Measurements from ENCODE around the gene INTS14. TPM values are rescaled to one million over a fixed set of nuclear protein-coding genes. Genes with fewer than 3 reads are reported as not detected.

Gene INTS14
- total and polyA plus RNA-seq, 2 of the 8 experiments (the other 6 are each of a cell fraction or from before 2014, with no cell fraction given), result 33.1 to 33.7 TPM

DNA sequence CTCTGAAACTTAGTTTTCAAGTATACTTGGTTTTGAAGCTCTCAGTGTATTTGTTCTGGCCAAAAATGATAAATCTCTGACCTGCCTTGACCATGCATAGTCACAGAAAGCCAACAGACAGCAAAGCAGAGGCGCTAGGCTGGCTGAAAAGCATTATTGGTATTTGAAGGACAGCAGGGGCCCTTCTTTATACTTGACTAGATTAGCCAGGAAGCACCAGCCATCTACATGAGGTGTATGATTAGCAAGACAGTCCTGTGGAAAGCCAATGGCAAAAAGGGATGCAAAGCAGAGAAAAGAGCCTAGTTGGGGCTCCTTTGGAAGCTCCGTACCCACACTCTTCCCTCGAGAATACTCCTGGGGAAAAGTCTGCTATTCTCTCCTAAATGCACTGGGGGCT lies 18.6 kb upstream of the INTS14 start:
- H2AFZ ChIP-seq (ENCODE audit: low read length), result no peak overlapping the region
- no peak overlapping the region for H3K4me2 ChIP-seq (ENCODE audit: insufficient read depth in 1 of 2, low read depth in 2 of 2, low read length in 2 of 2)
- no peak overlapping the region for H3K23ac ChIP-seq (ENCODE audit: insufficient read length)
- DNase-seq (ENCODE audit: low read depth in 1 of 2, low spot score in 2 of 2) (no peak), FAIRE-seq (no peak)
- no peak overlapping the region for H3K56ac ChIP-seq (replicated peaks; ENCODE audit: insufficient read length, low read depth, low read length)
- H3K4me3 ChIP-seq (ENCODE audit: extremely low read depth in 1 of 4, insufficient read depth in 2 of 4, low read depth in 3 of 4, low read length in 4 of 4), result no peak overlapping the region
- no peaks in the 10 kb centered on the region for H3K27me3 ChIP-seq (replicated peaks in 1 of 4; ENCODE audit: control insufficient read depth in 3 of 4, extremely low read depth in 1 of 4, insufficient read depth in 3 of 4, low read length in 3 of 4)
- 77% methylated on average over 3 of the region's 3 CpGs; no CpG with 5 or more reads in 1 of the 2 experiments for WGBS, 2 experiments (ENCODE audit: extremely low coverage in 1 of 2, insufficient coverage in 1 of 2, insufficient read length in 1 of 2, insufficient replicate concordance in 2 of 2, low coverage in 1 of 2, low lambda C conversion rate in 2 of 2, missing lambda C conversion rate in 1 of 2)
- H3K18ac ChIP-seq (ENCODE audit: extremely low read depth, low read length), result no peak overlapping the region
- no peaks in the 10 kb centered on the region for H3K79me1 ChIP-seq (ENCODE audit: low read depth, low read length)
- no peak overlapping the region for H3K9ac ChIP-seq (replicated peaks in 1 of 4; ENCODE audit: extremely low read depth in 1 of 4, low read depth in 3 of 4, low read length in 3 of 4)
- no peak overlapping the region for H2AK5ac ChIP-seq (ENCODE audit: low read depth, low read length)
- peaks cover 0 to 4% (median under 1%) of the 10 kb centered on the region in 4 experiments; a peak in 1 of 7 replicates for H3K4me1 ChIP-seq (replicated peaks in 1 of 4; ENCODE audit: control insufficient read depth in 3 of 4, insufficient read depth in 4 of 4, low read length in 3 of 4)
- no peak overlapping the region for H3K27ac ChIP-seq (ENCODE audit: low read depth, low read length)
- H3K9me3 ChIP-seq (ENCODE audit: insufficient read depth in 2 of 2, low read depth in 1 of 2, low read length in 1 of 2), result no peaks in the 10 kb centered on the region
- H2BK15ac ChIP-seq (ENCODE audit: low read length), result no peak overlapping the region
- H4K5ac ChIP-seq (ENCODE audit: insufficient read length, low read depth, low read length), result no peak overlapping the region
- H2BK20ac ChIP-seq (ENCODE audit: low read length), result no peak overlapping the region
- no peak overlapping the region for H2BK120ac ChIP-seq (replicated peaks; ENCODE audit: low read depth, low read length)
- H3K14ac ChIP-seq (ENCODE audit: insufficient read length), result no peak overlapping the region
- H4K8ac ChIP-seq (ENCODE audit: extremely low read depth, insufficient read depth, low read length), result no peak overlapping the region
- H3K23me2 ChIP-seq (ENCODE audit: low read depth, low read length), result no peaks in the 10 kb centered on the region
- no peaks in the 10 kb centered on the region for H3K79me2 ChIP-seq (ENCODE audit: control insufficient read depth in 1 of 2, insufficient read depth in 2 of 2, low read length in 2 of 2)
- no peaks in the 10 kb centered on the region for H3K36me3 ChIP-seq (ENCODE audit: control insufficient read depth in 2 of 4, insufficient read depth in 4 of 4, low read length in 3 of 4)
- no peaks in the 10 kb centered on the region for H4K20me1 ChIP-seq (replicated peaks in 1 of 2; ENCODE audit: control insufficient read depth in 1 of 2, insufficient read depth in 2 of 2, low read length in 2 of 2)
- no peak overlapping the region for H2BK5ac ChIP-seq (ENCODE audit: low read depth, low read length)
- POLR2A ChIA-PET (ENCODE audit: partially characterized antibody), result interaction anchor here (1.1 to 1.6 kb wide), 2 partner anchors 17 to 53 kb away, joined by 3 to 5 read pairs; no protein-coding TSS in a partner anchor
- H4K91ac ChIP-seq (replicated peaks; ENCODE audit: insufficient read length, low read length), result no peak overlapping the region
- H2BK12ac ChIP-seq (ENCODE audit: low read depth, low read length), result no peak overlapping the region
- no peak overlapping the region for H3K4ac ChIP-seq (replicated peaks; ENCODE audit: insufficient read length, low read depth, low read length)
- CTCF ChIA-PET (ENCODE audit: partially characterized antibody), result interaction anchor here (0.7 to 5.3 kb wide), 5 partner anchors 9 to 363 kb away, joined by 3 to 26 read pairs (median 3); no protein-coding TSS in a partner anchor
- no peak for TF ChIP-seq SP1 (IDR thresholded peaks at IDR 0.05; ENCODE audit: low read depth, low read length)
- TF ChIP-seq YY1 (IDR thresholded peaks at IDR 0.05; ENCODE audit: low read depth, low read length), result no peak
- no peak for TF ChIP-seq TEAD4 (IDR thresholded peaks at IDR 0.05; ENCODE audit: low read depth, low read length)
- TF ChIP-seq HDAC2 (IDR thresholded peaks at IDR 0.05; ENCODE audit: borderline replicate concordance in 1 of 2, low read depth in 2 of 2, low read length in 2 of 2), result no peak
- no peak for TF ChIP-seq TBP (IDR thresholded peaks at IDR 0.05; ENCODE audit: low read depth, low read length)
- TF ChIP-seq KDM1A (IDR thresholded peaks at IDR 0.05; ENCODE audit: borderline replicate concordance, low read length), result no peak
- no peak for TF ChIP-seq GTF2F1 (IDR thresholded peaks at IDR 0.05; ENCODE audit: borderline replicate concordance, low read depth, low read length)
- no peak for TF ChIP-seq CTBP2 (IDR thresholded peaks at IDR 0.05; ENCODE audit: borderline replicate concordance, insufficient read depth, insufficient read length, low read length)
- TF ChIP-seq CBX5 (IDR thresholded peaks at IDR 0.05; ENCODE audit: low read depth, low read length), result no peak
- no peak for TF ChIP-seq BCL11A (IDR thresholded peaks at IDR 0.05; ENCODE audit: low read depth in 2 of 2, low read length in 2 of 2)
